CD4-positive, alpha-beta memory T cell (primary cell): ENCODE results near the gene HS3ST4. TPM values are rescaled to one million over a fixed set of nuclear protein-coding genes. Genes with fewer than 3 reads are reported as not detected.

ENCODE experiments used
- CTCF ChIA-PET: fragments of 350-600 bp; sonication (Branson Sonifier 250); formaldehyde crosslinking; loops from one replicate; lab custom pipeline; 2021; ENCODE audit warnings: inconsistent platforms; ENCODE audit not compliant: partially characterized antibody; lab: Charles Lee
- POLR2A ChIA-PET: fragments of 350-600 bp; sonication (Branson Sonifier 250); formaldehyde crosslinking; loops from one replicate; lab custom pipeline; 2021; ENCODE audit not compliant: partially characterized antibody; lab: Charles Lee
- DNase-seq, 5 donors: peaks; one replicate each; pipeline versions ENCODE4 v3.0.0 to v3.0.0-alpha.2; 2020 to 2022; ENCODE audit warnings: mixed read lengths in 1 of 5
- H3K27ac ChIP-seq: one replicate; pipeline ENCODE4 v1.7.0; 2013; ENCODE audit warnings: low read depth, low read length
- H3K27me3 ChIP-seq: 2 replicates; pipeline ENCODE4 v1.7.0; 2013; ENCODE audit warnings: mild to moderate bottlenecking, low read length, moderate library complexity; ENCODE audit not compliant: insufficient read depth
- H3K36me3 ChIP-seq: 2 replicates; pipeline ENCODE4 v1.7.0; 2013; ENCODE audit warnings: mild to moderate bottlenecking, low read length, moderate library complexity; ENCODE audit not compliant: insufficient read depth
- H3K4me1 ChIP-seq: 2 replicates; pipeline ENCODE4 v1.7.0; 2013; ENCODE audit warnings: mild to moderate bottlenecking, low read length, moderate library complexity; ENCODE audit not compliant: insufficient read depth
- H3K4me3 ChIP-seq, 2 donors: one replicate each; pipeline ENCODE4 v1.7.0; 2013; ENCODE audit warnings: low read length in 2 of 2, mild to moderate bottlenecking in 1 of 2
- H3K9me3 ChIP-seq, 2 donors: one replicate each; pipeline ENCODE4 v1.7.0; 2013; ENCODE audit warnings: low read length in 2 of 2, control low read depth in 1 of 2; ENCODE audit not compliant: control insufficient read depth in 1 of 2
- H3K27ac Mint-ChIP-seq, 7 donors: one replicate each; pipeline ENCODE4 v1.8.0; 2020 to 2021; ENCODE audit warnings: mixed read lengths in 7 of 7, mild to moderate bottlenecking in 6 of 7, inconsistent platforms in 3 of 7, moderate library complexity in 3 of 7
- H3K27me3 Mint-ChIP-seq, 2 donors: one replicate each; pipeline ENCODE4 v1.8.0; 2020 to 2021; ENCODE audit warnings: mixed read lengths in 2 of 2
- H3K36me3 Mint-ChIP-seq, 2 donors: one replicate each; pipeline ENCODE4 v1.8.0; 2020 to 2021; ENCODE audit warnings: mixed read lengths in 2 of 2, inconsistent platforms in 1 of 2, mild to moderate bottlenecking in 1 of 2
- H3K4me1 Mint-ChIP-seq, 4 donors: one replicate each; pipeline ENCODE4 v1.8.0; 2020 to 2021; ENCODE audit warnings: mixed read lengths in 4 of 4, mild to moderate bottlenecking in 1 of 4
- H3K4me3 Mint-ChIP-seq, 8 donors: one replicate each; pipeline ENCODE4 v1.8.0; 2020 to 2021; ENCODE audit warnings: mixed read lengths in 8 of 8, mild to moderate bottlenecking in 7 of 8, moderate library complexity in 6 of 8, inconsistent platforms in 3 of 8
- H3K9me3 Mint-ChIP-seq, 8 donors: one replicate each; pipeline ENCODE4 v1.8.0; 2020 to 2021; ENCODE audit warnings: mixed read lengths in 8 of 8, mild to moderate bottlenecking in 5 of 8, inconsistent platforms in 3 of 8, moderate library complexity in 1 of 8
- intact Hi-C: fragments of 100-400 bp; cut with micrococcal nuclease; formaldehyde crosslinking; loops from one replicate; pipeline ENCODE4 v1.15.1; 2023
- polyA plus RNA-seq, 2 donors: library from polyadenylated mRNA; unstranded; fragments of 300-500 nt; fragmentation: Illumina TruSeq; gene quantifications; one replicate each; pipeline ENCODE4 v1.2.3, GENCODE V29; 2021
- total RNA-seq, 2 experiments: library from RNA; stranded (reverse); gene quantifications; one replicate each; pipeline ENCODE4 v1.2.3, GENCODE V29; 2021

Gene HS3ST4
- total and polyA plus RNA-seq, 4 experiments from 2014 or later: not detected

DNA sequence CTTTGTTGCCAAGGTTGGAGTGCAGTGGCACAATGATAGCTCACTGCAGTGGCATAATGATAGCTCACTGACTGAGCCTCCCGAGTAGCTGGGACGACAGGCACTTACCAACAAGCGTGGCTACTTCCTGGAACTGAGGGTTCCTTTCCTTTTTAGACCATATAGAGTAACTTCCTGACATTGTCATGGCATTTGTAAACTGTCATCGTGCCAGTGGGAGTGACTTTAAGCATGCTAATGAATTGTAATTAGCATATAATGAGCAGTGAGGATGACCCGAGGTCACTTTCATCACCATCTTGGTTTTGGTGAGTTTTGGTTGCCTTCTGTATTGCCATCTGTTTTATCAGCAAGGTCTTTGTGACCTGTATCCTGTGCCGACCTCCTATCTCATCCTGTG is 162.4 kb downstream of the HS3ST4 start:
- intact Hi-C loops: no loop called here
- H3K9me3 ChIP-seq: no peaks in the 10 kb centered on the region
- no peak overlapping the region for H3K27ac Mint-ChIP-seq

GRCh38 chr16:25855063-25855462 is 163.3 kb downstream of the HS3ST4 start:
- Mint-ChIP-seq H3K27ac (no peak overlapping the region), H3K4me1 (no peaks in the 10 kb centered on the region), H3K27me3 (peaks cover 14 to 22% of the 10 kb centered on the region in 2 donors), H3K9me3 (peaks cover 0 to 9% (median 3%) of the 10 kb centered on the region in 8 donors), H3K4me3 (no peak overlapping the region), H3K36me3 (no peaks in the 10 kb centered on the region)
- ChIA-PET POLR2A (no interaction called here), CTCF (no interaction called here)
- no peaks in the 10 kb centered on the region for H3K36me3 ChIP-seq
- H3K9me3 ChIP-seq: no peaks in the 10 kb centered on the region
- intact Hi-C loops: no loop called here
- DNase-seq: no peak
- H3K27ac ChIP-seq: no peak overlapping the region
- no peak overlapping the region for H3K4me3 ChIP-seq
- no peaks in the 10 kb centered on the region for H3K4me1 ChIP-seq
- no peaks in the 10 kb centered on the region for H3K27me3 ChIP-seq

More for the DNA sequence above, 162.4 kb downstream of the HS3ST4 start:
- H3K4me3 Mint-ChIP-seq: no peak overlapping the region
- no peak for DNase-seq
- Histone ChIP-seq H3K36me3 (no peaks in the 10 kb centered on the region), H3K27ac (no peak overlapping the region), H3K27me3 (no peaks in the 10 kb centered on the region), H3K4me3 (no peak overlapping the region), H3K4me1 (no peaks in the 10 kb centered on the region)
- peaks cover 0 to 7% (median 3%) of the 10 kb centered on the region in 8 donors for H3K9me3 Mint-ChIP-seq
- peaks cover 13 to 22% of the 10 kb centered on the region in 2 donors for H3K27me3 Mint-ChIP-seq
- H3K4me1 Mint-ChIP-seq: no peaks in the 10 kb centered on the region
- POLR2A ChIA-PET: no interaction called here
- CTCF ChIA-PET: no interaction called here
- no peaks in the 10 kb centered on the region for H3K36me3 Mint-ChIP-seq

GRCh38 chr16:25855818-25856217 is 164.1 kb downstream of the HS3ST4 start:
- intact Hi-C loops: no loop called here
- H3K27me3 Mint-ChIP-seq: peaks cover 14 to 20% of the 10 kb centered on the region in 2 donors
- peaks cover 0 to 9% (median 3%) of the 10 kb centered on the region in 8 donors for H3K9me3 Mint-ChIP-seq

DNA sequence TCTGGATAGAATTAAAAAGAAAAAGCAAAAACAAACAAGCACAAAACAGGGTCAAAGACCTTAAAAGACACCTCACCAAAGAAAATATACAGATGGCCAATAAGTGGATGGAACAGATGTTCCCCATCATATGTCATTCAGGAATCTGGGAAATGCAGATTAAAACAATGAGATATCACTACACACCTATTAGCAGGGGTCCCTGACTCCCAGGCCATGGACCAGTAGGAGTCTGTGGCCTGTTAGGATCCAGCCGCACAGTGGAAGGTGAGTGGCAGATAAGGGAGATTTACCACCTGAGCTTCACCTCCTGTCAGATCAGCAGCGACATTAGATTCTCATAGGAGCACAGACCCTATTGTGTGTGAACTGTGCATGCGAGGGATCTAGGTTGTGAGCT is 167.9 kb downstream of the HS3ST4 start:
- Histone ChIP-seq H3K27ac (no peak overlapping the region), H3K27me3 (no peaks in the 10 kb centered on the region), H3K36me3 (no peaks in the 10 kb centered on the region), H3K9me3 (no peaks in the 10 kb centered on the region), H3K4me3 (no peak overlapping the region), H3K4me1 (no peaks in the 10 kb centered on the region)
- ChIA-PET CTCF (no interaction called here), POLR2A (no interaction called here)
- intact Hi-C loops: no loop called here
- Mint-ChIP-seq H3K27me3 (peaks cover 7 to 16% of the 10 kb centered on the region in 2 donors), H3K4me1 (no peaks in the 10 kb centered on the region), H3K9me3 (peaks cover 0 to 9% (median 5%) of the 10 kb centered on the region in 8 donors), H3K4me3 (no peak overlapping the region), H3K36me3 (no peaks in the 10 kb centered on the region), H3K27ac (no peak overlapping the region)
- no peak for DNase-seq

More at GRCh38 chr16:25855818-25856217, 164.1 kb downstream of the HS3ST4 start:
- no peaks in the 10 kb centered on the region for H3K36me3 Mint-ChIP-seq
- H3K4me3 ChIP-seq: no peak overlapping the region
- no peaks in the 10 kb centered on the region for H3K4me1 Mint-ChIP-seq
- H3K4me1 ChIP-seq: no peaks in the 10 kb centered on the region
- no peak overlapping the region for H3K27ac Mint-ChIP-seq
- no peak overlapping the region for H3K27ac ChIP-seq
- H3K36me3 ChIP-seq: no peaks in the 10 kb centered on the region
- no peaks in the 10 kb centered on the region for H3K9me3 ChIP-seq
- POLR2A ChIA-PET: no interaction called here
- H3K27me3 ChIP-seq: no peaks in the 10 kb centered on the region
- CTCF ChIA-PET: interaction anchor here (1.1 kb wide), 1 partner anchor 18 kb away, joined by 4 read pairs; no protein-coding TSS in a partner anchor
- no peak overlapping the region for H3K4me3 Mint-ChIP-seq
- DNase-seq: no peak

- Mint-ChIP-seq H3K4me1 (no peaks in the 10 kb centered on the region), H3K27ac (no peak overlapping the region), H3K36me3 (no peaks in the 10 kb centered on the region), H3K27me3 (peaks cover 1 to 5% of the 10 kb centered on the region in 2 donors), H3K9me3 (peaks cover 0 to 8% (median 4%) of the 10 kb centered on the region in 8 donors), H3K4me3 (no peak overlapping the region)
- Histone ChIP-seq H3K36me3 (no peaks in the 10 kb centered on the region), H3K27ac (no peak overlapping the region), H3K4me1 (no peaks in the 10 kb centered on the region), H3K9me3 (no peaks in the 10 kb centered on the region), H3K4me3 (no peak overlapping the region), H3K27me3 (no peaks in the 10 kb centered on the region)
- intact Hi-C loops: no loop called here
- DNase-seq: no peak
- ChIA-PET CTCF (interaction anchor here (0.8 kb wide), 1 partner anchor 33 kb away, joined by 3 read pairs; no protein-coding TSS in a partner anchor), POLR2A (no interaction called here)
Measured at GRCh38 chr16:25867041-25867440, 175.3 kb downstream of the HS3ST4 start.

DNA sequence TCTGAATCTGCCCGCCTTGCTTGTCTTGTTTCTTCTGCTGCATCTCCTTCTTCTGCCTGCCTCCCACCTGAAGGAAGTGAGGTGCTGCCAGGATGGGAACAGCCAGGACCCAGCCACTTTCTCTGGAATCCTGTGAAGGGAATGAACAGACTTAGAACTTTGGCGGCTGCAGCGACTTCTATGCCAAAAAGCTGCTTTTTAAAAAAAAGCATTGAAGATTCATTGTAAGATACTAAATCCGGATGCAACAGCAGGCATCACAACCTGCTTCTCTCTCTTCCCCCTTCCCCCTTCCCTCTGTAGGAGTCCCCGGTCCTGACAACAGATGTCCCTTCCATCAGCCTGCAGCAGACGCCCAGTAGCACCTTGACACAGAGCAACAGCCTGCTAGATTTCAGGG is 176.3 kb downstream of the HS3ST4 start:
- ChIA-PET CTCF (no interaction called here), POLR2A (no interaction called here)
- no peak overlapping the region for H3K4me3 Mint-ChIP-seq
- Histone ChIP-seq H3K27me3 (no peaks in the 10 kb centered on the region), H3K4me1 (no peaks in the 10 kb centered on the region), H3K4me3 (no peak overlapping the region), H3K27ac (no peak overlapping the region), H3K9me3 (no peaks in the 10 kb centered on the region), H3K36me3 (no peaks in the 10 kb centered on the region)
- intact Hi-C loops: no loop called here
- no peaks in the 10 kb centered on the region for H3K36me3 Mint-ChIP-seq
- no peak for DNase-seq
- H3K4me1 Mint-ChIP-seq: no peaks in the 10 kb centered on the region
- H3K27ac Mint-ChIP-seq: no peak overlapping the region
- peaks cover 1 to 5% of the 10 kb centered on the region in 2 donors for H3K27me3 Mint-ChIP-seq
- H3K9me3 Mint-ChIP-seq: peaks cover 0 to 8% (median 4%) of the 10 kb centered on the region in 8 donors

DNA sequence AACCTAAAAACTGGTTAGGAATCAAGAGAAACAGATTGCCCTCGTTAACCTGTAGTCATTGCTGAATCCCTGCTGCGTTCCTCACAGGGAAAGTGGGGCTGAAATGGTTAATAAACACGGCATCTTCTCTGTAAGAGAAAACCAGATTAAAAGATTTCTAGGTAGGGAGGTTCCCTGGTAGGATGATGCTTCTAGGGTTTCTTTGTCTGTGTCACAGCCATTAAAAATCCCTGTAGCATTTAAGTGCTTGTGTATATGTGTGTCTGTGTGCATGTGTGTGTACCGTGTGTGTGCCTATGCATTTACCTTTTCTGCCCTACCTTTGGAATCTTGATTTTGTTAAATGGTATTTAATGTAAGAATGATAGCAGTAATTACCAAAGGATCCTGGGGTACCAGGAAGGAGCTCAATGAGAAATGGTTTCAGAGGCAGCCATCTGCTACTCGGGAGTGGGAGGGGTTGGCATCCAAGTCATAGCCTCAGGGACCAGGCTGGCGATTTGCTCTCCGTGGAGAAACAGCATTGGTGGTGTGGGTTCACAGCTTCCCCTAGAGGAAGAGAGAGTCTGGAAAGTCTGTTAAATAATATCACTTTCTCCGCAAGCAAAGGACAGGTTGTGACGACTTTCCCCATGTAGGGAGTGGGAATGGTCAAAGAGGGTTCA is 177.1 kb downstream of the HS3ST4 start:
- Mint-ChIP-seq H3K4me1 (no peaks in the 10 kb centered on the region), H3K4me3 (no peak overlapping the region), H3K9me3 (peaks cover 0 to 8% (median 5%) of the 10 kb centered on the region in 8 donors), H3K27ac (no peak overlapping the region), H3K27me3 (peaks cover 3 to 9% of the 10 kb centered on the region in 2 donors), H3K36me3 (no peaks in the 10 kb centered on the region)
- Histone ChIP-seq H3K36me3 (no peaks in the 10 kb centered on the region), H3K9me3 (no peaks in the 10 kb centered on the region), H3K27me3 (no peaks in the 10 kb centered on the region), H3K4me1 (no peaks in the 10 kb centered on the region), H3K27ac (no peak overlapping the region), H3K4me3 (no peak overlapping the region)
- DNase-seq: no peak
- ChIA-PET CTCF (no interaction called here), POLR2A (no interaction called here)
- intact Hi-C loops: no loop called here
